ENCODE results near the gene CFAP126.
"Not testable (repeated sequence)": the region's sequence is repeated elsewhere in the genome, so short reads cannot be mapped to it uniquely, and the experiment has no call there.

Gene CFAP126

GRCh38 chr1:161381707-161382106 is 14.0 kb upstream of the CFAP126 start:
- DNase-seq (ENCODE audit: low read depth in 3 of 3), result no peak

DNA sequence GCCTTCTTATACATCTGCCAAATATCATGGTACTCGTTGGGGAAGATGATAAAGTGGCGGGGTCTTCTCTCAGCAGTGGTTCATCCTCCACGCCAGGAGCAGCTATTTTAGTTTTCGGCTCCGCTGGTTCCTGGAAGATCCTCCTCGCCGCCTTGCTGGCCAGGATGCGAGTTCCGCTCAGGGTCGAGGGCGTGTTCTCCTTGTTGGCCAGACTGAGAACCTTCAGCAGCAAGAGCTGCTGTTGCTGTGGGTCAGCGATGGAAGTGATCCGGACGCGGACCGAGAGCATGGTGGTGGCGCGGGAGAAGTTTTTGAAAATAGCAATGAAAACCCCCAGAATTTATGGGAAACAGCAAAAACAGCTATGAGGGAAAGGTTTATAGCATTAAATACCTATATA is 11.4 kb upstream of the CFAP126 start:
- no peak for DNase-seq (ENCODE audit: low read depth in 3 of 3)

DNA sequence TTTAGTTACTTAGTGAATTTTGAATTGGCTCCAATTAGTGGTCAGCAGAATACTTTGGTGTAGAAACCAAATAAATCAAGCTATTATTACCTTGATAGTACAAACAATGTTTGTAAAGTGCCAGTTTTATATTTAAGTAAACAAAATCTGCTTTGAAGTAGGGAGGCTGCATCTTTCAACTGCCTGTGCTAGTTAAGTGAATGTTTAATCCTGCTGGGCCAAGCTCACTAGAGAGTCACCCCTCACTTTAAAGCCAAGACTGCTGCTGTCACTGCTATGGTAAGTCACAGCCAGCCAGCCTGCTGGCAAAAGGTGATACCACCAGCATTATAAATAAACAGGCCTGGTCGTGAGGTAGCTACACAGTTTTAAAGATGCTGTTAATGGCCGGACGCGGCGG is 10.3 kb upstream of the CFAP126 start:
- no peak for DNase-seq (ENCODE audit: low read depth in 3 of 3)

GRCh38 chr1:161374373-161374772 is 6.7 kb upstream of the CFAP126 start:
- no peak for DNase-seq (ENCODE audit: low read depth in 3 of 3)

DNA sequence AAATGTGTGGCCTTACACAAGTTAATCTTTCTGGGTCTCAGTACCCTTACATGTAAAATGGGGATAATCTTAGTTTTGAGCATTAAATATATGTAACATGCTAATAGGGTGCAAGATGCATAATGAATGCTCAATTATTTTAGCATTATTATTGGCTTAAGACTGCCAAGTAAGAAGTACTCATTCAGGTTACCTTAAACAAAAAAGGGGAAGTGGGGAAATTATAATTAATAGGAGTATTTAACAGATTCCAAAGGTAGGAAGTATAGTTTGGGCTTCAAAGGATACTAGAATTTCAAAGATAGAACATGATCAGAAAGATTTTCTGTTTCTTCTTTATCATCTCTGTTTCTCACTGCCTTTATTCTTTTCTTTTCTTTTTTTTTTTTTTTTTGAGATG is 5.8 kb upstream of the CFAP126 start:
- DNase-seq (ENCODE audit: low read depth in 3 of 3), result no peak

DNA sequence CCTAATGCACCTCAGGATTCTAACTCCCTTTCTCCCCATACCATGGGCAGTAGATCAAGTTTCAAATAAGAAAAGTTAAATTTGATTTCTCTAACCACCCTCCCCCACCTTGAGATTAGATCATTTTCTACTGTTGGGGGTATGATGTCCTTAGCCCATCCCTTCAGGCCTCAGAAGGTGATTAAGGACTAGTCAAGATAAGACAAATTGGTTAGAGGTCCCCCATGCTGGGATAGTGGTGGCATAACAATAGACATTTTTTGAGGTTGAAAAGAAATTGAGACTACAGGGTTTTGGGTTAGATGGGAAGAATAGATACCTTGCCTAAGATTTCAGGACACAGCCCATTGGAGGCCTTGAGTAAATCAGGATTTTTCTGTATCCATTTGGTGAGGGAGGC is 2.5 kb downstream of the CFAP126 start:
- DNase-seq (ENCODE audit: low read depth in 3 of 3), result no peak

DNA sequence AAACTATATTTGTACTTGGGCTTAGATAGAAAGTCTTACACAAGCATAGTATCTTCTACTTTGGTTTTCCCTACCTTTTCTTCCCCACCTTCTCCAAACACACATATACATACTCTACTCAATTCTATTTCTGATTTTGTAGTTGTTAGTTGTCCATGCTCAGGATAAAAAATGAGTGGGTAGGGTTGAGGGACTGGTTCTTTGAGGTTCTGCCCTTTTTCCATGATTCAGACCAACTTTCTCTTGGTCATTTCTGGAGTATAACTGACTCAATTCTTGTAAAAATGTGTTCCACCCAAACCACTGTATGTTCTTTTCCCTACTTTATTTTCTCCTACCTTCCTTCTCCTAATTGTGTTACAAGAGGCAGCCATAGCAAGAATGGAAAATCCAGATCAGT is 3.3 kb downstream of the CFAP126 start:
- no peak for DNase-seq (ENCODE audit: low read depth in 3 of 3)

- no peak for DNase-seq (ENCODE audit: low read depth in 3 of 3)
These were observed 8.4 kb downstream of the CFAP126 start for GRCh38 chr1:161359291-161359690.

- no peak for DNase-seq (ENCODE audit: low read depth in 3 of 3)
These were observed 10.6 kb downstream of the CFAP126 start for GRCh38 chr1:161357073-161357472.

DNA sequence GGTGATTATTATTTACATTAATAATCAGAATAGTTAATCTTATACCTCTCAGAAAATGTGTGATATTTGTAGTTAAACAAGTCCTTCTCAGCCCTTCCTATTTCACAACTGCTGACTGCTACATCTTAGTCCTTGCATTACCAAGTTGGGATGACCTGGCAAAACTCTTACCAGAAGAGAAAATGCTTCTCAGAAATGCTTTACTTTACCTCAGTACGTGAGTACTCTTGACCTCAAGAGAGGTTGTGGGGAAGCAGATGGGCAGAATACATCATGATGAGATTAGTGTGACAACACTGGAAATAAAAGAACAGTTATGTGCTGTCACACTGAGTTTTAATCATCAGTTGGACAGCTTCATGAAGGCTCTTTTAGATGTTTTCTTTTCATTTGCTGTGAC is 16.2 kb downstream of the CFAP126 start:
- no peak for DNase-seq (ENCODE audit: low read depth in 3 of 3)

DNA sequence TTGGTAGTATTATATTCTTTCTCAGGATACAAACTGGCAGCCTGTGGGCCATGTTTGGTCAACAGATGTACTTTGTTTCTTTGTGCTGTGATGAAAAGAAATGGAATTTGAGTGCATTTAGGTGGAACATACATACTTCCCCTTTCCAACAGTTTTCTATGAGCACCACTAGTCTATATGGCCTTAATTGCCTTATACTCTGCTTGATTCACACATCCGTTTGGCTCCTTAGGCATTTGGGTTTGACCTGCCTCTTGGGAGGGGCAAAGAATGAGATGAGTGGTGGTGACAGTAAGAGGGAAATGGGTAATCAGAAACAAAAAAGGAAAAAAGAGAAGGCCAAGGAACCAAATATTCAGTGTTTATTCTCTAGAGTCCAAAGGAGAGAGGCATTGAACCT is 17.0 kb downstream of the CFAP126 start:
- no peak for DNase-seq (ENCODE audit: low read depth in 3 of 3)

DNA sequence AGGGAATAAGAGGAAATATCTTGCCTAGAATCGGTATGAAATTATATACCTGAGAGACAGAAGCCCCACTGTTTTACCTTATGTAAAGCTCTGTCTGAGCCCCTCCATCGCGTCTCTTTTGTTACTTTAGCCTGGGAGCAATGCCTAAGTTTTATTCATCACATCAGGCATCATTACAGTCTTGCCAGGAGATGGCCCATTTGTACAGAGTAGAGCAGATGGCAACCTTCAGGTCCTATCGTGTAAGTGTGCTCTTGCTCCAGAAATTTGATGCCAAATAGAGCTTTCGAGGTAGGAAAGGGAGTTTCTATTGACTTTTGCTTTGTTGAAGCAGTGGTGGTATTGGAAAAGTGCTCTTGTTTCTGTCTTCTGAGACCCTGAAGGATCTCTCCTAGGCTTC is 24.9 kb downstream of the CFAP126 start:
- DNase-seq (ENCODE audit: low read depth in 3 of 3), result no peak

GRCh38 chr1:161342177-161342576 is 25.5 kb downstream of the CFAP126 start:
- no peak for DNase-seq (ENCODE audit: low read depth in 3 of 3)

- no peak for DNase-seq (ENCODE audit: low read depth in 3 of 3)
These were observed 31.9 kb downstream of the CFAP126 start for GRCh38 chr1:161335796-161336195.

DNA sequence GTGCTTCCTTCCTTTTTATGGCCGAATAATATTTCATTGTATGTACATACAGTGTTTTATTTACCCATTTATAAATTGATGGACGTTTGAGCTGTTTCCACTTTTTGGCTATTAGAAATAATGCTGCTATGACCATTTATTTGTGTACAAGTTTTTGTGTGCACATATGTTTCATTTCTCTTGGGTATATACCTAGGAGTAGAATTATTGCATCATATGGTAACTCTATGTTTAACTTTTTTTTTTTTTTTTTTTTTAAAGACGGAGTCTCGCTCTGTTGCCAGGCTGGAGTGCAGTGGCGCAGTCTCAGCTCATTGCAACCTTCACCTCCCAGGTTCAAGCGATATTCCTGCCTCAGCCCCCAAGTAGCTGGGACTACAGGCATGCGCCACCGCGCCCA is 34.5 kb downstream of the CFAP126 start:
- no peak for DNase-seq (ENCODE audit: low read depth in 3 of 3)

GRCh38 chr1:161330346-161330745 is 37.3 kb downstream of the CFAP126 start:
- DNase-seq (ENCODE audit: low read depth in 3 of 3), result no peak

DNA sequence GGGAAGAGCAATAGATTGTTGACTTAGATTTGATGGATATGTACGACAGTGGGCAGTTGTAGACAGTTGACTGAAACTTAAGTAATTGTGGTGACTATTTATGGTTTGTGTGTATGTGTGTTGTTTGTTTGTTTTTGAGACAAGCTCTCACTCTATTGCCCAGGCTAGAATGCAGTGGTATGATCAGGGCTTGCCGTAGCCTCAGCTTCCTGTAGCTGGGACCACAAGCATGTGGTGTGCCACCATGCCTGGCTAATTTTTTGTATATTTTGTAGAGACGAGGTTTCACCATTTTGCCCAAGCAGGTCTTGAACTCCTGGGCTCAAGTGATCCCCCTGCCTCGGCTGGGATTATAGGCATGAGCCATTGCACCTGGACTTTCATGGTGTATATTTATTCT is 43.7 kb downstream of the CFAP126 start:
- no peak for DNase-seq (ENCODE audit: low read depth in 3 of 3)

DNA sequence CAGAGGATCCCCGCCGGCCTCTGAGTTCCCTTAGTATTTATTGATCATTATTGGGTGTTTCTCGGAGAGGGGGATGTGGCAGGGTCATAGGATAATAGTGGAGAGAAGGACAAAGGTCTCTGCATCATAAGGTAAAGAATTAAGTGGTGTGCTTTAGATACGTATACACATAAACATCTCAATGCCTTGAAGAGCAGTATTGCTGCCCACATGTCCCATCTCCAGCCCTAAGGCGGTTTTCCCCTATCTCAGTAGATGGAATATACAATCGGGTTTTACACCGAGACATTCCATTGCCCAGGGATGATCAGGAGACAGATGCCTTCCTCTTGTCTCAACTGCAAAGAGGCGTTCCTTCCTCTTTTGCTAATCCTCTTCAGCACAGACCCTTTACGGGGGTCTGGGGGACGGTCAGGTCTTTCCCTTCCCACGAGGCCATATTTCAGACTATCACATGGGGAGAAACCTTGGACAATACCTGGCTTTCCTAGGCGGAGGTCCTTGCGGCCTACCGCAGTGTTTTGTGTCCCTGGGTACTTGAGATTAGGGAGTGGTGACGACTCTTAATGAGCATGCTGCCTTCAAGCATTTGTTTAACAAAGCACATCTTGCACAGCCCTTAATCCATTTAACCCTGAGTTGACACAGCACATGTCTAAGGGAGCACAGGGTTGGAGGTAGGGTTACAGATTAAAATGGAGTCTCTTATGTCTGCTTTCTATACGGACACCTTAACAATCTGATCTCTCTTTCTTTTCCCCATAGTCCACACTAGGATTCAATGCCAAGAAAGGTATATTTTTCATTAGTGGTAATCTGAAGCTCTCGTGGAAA is 51.6 kb downstream of the CFAP126 start:
- DNase-seq (ENCODE audit: low read depth in 3 of 3), result not testable (repeated sequence)
